HepG2 (cell line): Measurements from ENCODE around the gene C19orf85.

ENCODE experiments used
- EEA1 ChIP-seq: sonication (generic); formaldehyde crosslinking; IDR thresholded peaks from 2 replicates; pipeline ENCODE4 v1.5.1; 2020; ENCODE audit warnings: mild to moderate bottlenecking, missing genetic modification reagents, borderline replicate concordance
- GTF2F1 ChIP-seq: fragments of 150-350 bp; IDR thresholded peaks from 2 replicates; pipeline ENCODE4 v1.6.1; 2014; ENCODE audit warnings: low read length
- HNRNPLL ChIP-seq: fragments of 200-400 bp; formaldehyde crosslinking; IDR thresholded peaks from 2 replicates; pipeline ENCODE4 v1.6.1; 2017; ENCODE audit warnings: mild to moderate bottlenecking, low read depth, low read length; ENCODE audit not compliant: poor library complexity, severe bottlenecking
- POLR2A ChIP-seq, 2 experiments: IDR thresholded peaks; 2 replicates each; pipeline ENCODE4 v1.6.1; 2011; ENCODE audit warnings: low read depth in 2 of 2, low read length in 2 of 2, mild to moderate bottlenecking in 1 of 2, moderate library complexity in 1 of 2; ENCODE audit not compliant: insufficient read depth in 1 of 2
- YY1 ChIP-seq: IDR thresholded peaks from 2 replicates; pipeline ENCODE4 v1.6.1; 2011; ENCODE audit warnings: low read length, low read depth, moderate library complexity, mild to moderate bottlenecking; ENCODE audit not compliant: insufficient read depth, insufficient replicate concordance
- ZBTB20 ChIP-seq: sonication (generic); formaldehyde crosslinking; IDR thresholded peaks from 2 replicates; pipeline ENCODE4 v1.8.1; 2023; ENCODE audit warnings: missing genetic modification reagents, low read depth, mild to moderate bottlenecking, borderline replicate concordance
- ZNF607 ChIP-seq: sonication (generic); formaldehyde crosslinking; IDR thresholded peaks from 2 replicates; pipeline ENCODE4 v1.5.1; 2020; ENCODE audit warnings: missing genetic modification reagents, mild to moderate bottlenecking, borderline replicate concordance
- ZNF766 ChIP-seq: sonication (generic); formaldehyde crosslinking; IDR thresholded peaks from 2 replicates; pipeline ENCODE4 v1.5.0; 2020; ENCODE audit warnings: missing genetic modification reagents, borderline replicate concordance
- TF ChIP-seq, protein P1 (sequence below): sonication (generic); formaldehyde crosslinking; IDR thresholded peaks from 2 replicates; pipeline ENCODE4 v1.8.0; 2022; ENCODE audit warnings: mild to moderate bottlenecking, missing genetic modification reagents, borderline replicate concordance
- TF ChIP-seq, protein P2 (sequence below): sonication (generic); formaldehyde crosslinking; IDR thresholded peaks from 2 replicates; pipeline ENCODE4 v1.4.0; 2020; ENCODE audit warnings: mild to moderate bottlenecking, missing genetic modification reagents, borderline replicate concordance
- TF ChIP-seq, protein P3 (sequence below): fragments of 450-650 bp; IDR thresholded peaks from 2 replicates; pipeline ENCODE4 v1.6.1; 2016
- TF ChIP-seq, protein P4 (sequence below): sonication (generic); formaldehyde crosslinking; IDR thresholded peaks from 2 replicates; pipeline ENCODE4 v1.5.0; 2020; ENCODE audit warnings: mild to moderate bottlenecking, missing genetic modification reagents, moderate library complexity
- TF ChIP-seq, protein P5 (sequence below): sonication (generic); formaldehyde crosslinking; IDR thresholded peaks from 2 replicates; pipeline ENCODE4 v1.4.0; 2020; ENCODE audit warnings: missing genetic modification reagents

DNA sequence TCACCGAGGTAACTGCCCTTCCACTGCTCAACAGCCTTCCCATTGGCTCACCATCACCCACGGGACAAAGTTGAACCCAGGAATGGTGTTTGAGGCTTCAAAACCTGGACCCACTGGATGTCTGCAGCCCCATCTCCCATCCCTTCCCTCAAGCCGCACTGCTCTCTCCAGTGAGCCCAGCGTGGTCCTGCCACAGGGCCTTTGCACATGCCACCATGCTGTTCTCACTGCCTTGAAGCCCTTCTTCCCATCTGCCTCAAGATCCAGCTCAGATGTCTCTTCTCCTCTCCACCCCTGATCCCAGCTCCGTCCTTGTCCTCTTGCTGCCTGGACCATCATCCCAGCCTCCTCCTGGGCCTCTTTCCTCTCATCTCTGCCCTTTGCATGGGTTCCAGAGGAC lies 25.5 kb downstream of the C19orf85 start:
- TF ChIP-seq ZNF607 (CRISPR knock-in tag), result no peak
- no peak for TF ChIP-seq POLR2A (IDR thresholded peaks at IDR 0.05; ENCODE audit: insufficient read depth in 1 of 2, low read depth in 2 of 2, low read length in 2 of 2)
- no peak for TF ChIP-seq GTF2F1
- no peak for TF ChIP-seq ZNF766 (CRISPR knock-in tag)
- no peak for TF ChIP-seq YY1
- TF ChIP-seq, protein P1, sequence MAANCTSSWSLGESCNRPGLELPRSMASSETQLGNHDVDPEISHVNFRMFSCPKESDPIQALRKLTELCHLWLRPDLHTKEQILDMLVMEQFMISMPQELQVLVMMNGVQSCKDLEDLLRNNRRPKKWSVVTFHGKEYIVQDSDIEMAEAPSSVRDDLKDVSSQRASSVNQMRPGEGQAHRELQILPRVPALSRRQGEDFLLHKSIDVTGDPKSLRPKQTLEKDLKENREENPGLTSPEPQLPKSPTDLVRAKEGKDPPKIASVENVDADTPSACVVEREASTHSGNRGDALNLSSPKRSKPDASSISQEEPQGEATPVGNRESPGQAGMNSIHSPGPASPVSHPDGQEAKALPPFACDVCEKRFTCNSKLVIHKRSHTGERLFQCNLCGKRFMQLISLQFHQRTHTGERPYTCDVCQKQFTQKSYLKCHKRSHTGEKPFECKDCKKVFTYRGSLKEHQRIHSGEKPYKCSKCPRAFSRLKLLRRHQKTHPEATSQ (CRISPR knock-in tag), result no peak
- TF ChIP-seq, protein P2, sequence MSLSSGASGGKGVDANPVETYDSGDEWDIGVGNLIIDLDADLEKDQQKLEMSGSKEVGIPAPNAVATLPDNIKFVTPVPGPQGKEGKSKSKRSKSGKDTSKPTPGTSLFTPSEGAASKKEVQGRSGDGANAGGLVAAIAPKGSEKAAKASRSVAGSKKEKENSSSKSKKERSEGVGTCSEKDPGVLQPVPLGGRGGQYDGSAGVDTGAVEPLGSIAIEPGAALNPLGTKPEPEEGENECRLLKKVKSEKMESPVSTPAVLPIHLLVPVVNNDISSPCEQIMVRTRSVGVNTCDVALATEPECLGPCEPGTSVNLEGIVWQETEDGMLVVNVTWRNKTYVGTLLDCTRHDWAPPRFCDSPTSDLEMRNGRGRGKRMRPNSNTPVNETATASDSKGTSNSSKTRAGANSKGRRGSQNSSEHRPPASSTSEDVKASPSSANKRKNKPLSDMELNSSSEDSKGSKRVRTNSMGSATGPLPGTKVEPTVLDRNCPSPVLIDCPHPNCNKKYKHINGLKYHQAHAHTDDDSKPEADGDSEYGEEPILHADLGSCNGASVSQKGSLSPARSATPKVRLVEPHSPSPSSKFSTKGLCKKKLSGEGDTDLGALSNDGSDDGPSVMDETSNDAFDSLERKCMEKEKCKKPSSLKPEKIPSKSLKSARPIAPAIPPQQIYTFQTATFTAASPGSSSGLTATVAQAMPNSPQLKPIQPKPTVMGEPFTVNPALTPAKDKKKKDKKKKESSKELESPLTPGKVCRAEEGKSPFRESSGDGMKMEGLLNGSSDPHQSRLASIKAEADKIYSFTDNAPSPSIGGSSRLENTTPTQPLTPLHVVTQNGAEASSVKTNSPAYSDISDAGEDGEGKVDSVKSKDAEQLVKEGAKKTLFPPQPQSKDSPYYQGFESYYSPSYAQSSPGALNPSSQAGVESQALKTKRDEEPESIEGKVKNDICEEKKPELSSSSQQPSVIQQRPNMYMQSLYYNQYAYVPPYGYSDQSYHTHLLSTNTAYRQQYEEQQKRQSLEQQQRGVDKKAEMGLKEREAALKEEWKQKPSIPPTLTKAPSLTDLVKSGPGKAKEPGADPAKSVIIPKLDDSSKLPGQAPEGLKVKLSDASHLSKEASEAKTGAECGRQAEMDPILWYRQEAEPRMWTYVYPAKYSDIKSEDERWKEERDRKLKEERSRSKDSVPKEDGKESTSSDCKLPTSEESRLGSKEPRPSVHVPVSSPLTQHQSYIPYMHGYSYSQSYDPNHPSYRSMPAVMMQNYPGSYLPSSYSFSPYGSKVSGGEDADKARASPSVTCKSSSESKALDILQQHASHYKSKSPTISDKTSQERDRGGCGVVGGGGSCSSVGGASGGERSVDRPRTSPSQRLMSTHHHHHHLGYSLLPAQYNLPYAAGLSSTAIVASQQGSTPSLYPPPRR (CRISPR knock-in tag), result no peak
- TF ChIP-seq, protein P3, sequence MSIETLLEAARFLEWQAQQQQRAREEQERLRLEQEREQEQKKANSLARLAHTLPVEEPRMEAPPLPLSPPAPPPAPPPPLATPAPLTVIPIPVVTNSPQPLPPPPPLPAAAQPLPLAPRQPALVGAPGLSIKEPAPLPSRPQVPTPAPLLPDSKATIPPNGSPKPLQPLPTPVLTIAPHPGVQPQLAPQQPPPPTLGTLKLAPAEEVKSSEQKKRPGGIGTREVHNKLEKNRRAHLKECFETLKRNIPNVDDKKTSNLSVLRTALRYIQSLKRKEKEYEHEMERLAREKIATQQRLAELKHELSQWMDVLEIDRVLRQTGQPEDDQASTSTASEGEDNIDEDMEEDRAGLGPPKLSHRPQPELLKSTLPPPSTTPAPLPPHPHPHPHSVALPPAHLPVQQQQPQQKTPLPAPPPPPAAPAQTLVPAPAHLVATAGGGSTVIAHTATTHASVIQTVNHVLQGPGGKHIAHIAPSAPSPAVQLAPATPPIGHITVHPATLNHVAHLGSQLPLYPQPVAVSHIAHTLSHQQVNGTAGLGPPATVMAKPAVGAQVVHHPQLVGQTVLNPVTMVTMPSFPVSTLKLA, result no peak
- no peak for TF ChIP-seq ZBTB20 (CRISPR knock-in tag)
- TF ChIP-seq EEA1, result no peak
- TF ChIP-seq, protein P4, sequence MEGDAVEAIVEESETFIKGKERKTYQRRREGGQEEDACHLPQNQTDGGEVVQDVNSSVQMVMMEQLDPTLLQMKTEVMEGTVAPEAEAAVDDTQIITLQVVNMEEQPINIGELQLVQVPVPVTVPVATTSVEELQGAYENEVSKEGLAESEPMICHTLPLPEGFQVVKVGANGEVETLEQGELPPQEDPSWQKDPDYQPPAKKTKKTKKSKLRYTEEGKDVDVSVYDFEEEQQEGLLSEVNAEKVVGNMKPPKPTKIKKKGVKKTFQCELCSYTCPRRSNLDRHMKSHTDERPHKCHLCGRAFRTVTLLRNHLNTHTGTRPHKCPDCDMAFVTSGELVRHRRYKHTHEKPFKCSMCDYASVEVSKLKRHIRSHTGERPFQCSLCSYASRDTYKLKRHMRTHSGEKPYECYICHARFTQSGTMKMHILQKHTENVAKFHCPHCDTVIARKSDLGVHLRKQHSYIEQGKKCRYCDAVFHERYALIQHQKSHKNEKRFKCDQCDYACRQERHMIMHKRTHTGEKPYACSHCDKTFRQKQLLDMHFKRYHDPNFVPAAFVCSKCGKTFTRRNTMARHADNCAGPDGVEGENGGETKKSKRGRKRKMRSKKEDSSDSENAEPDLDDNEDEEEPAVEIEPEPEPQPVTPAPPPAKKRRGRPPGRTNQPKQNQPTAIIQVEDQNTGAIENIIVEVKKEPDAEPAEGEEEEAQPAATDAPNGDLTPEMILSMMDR (CRISPR knock-in tag), result no peak
- TF ChIP-seq HNRNPLL, result no peak
- TF ChIP-seq, protein P5, sequence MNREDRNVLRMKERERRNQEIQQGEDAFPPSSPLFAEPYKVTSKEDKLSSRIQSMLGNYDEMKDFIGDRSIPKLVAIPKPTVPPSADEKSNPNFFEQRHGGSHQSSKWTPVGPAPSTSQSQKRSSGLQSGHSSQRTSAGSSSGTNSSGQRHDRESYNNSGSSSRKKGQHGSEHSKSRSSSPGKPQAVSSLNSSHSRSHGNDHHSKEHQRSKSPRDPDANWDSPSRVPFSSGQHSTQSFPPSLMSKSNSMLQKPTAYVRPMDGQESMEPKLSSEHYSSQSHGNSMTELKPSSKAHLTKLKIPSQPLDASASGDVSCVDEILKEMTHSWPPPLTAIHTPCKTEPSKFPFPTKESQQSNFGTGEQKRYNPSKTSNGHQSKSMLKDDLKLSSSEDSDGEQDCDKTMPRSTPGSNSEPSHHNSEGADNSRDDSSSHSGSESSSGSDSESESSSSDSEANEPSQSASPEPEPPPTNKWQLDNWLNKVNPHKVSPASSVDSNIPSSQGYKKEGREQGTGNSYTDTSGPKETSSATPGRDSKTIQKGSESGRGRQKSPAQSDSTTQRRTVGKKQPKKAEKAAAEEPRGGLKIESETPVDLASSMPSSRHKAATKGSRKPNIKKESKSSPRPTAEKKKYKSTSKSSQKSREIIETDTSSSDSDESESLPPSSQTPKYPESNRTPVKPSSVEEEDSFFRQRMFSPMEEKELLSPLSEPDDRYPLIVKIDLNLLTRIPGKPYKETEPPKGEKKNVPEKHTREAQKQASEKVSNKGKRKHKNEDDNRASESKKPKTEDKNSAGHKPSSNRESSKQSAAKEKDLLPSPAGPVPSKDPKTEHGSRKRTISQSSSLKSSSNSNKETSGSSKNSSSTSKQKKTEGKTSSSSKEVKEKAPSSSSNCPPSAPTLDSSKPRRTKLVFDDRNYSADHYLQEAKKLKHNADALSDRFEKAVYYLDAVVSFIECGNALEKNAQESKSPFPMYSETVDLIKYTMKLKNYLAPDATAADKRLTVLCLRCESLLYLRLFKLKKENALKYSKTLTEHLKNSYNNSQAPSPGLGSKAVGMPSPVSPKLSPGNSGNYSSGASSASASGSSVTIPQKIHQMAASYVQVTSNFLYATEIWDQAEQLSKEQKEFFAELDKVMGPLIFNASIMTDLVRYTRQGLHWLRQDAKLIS (CRISPR knock-in tag), result no peak
